Testis (tissue), 3 donors: ENCODE measurements around the gene DGLUCY. TPM values are rescaled to one million over a fixed set of nuclear protein-coding genes. Genes with fewer than 3 reads are reported as not detected.

ENCODE experiments used
- DNase-seq: peaks from one replicate; pipeline ENCODE4 v3.0.0-alpha.2; 2019
- H3K27ac ChIP-seq, 2 donors: fragments of 200-600 bp; sonication (generic); one replicate each; pipeline ENCODE4 v1.5.1; 2019
- H3K27me3 ChIP-seq: fragments of 200-600 bp; sonication (generic); one replicate; pipeline ENCODE4 v1.5.1; 2019
- H3K36me3 ChIP-seq: fragments of 200-600 bp; sonication (generic); one replicate; pipeline ENCODE4 v1.5.1; 2017; ENCODE audit warnings: low read depth; ENCODE audit errors: missing control alignments
- H3K4me1 ChIP-seq: fragments of 200-600 bp; sonication (generic); one replicate; pipeline ENCODE4 v1.5.1; 2019
- H3K4me3 ChIP-seq, 2 donors: fragments of 200-600 bp; sonication (generic); one replicate each; pipeline ENCODE4 v1.5.1; 2017 to 2019
- H3K9me3 ChIP-seq: fragments of 200-600 bp; sonication (generic); one replicate; pipeline ENCODE4 v1.5.1; 2017
- CTCF ChIP-seq, 3 experiments: fragments of 450-650 bp in 2 of 3; fragments of 200-600 bp in 1 of 3; sonication (generic) in 1 of 3; IDR thresholded peaks; one replicate each; pipeline ENCODE4 v1.5.1; 2016 to 2019; ENCODE audit warnings: antibody characterized with exemption in 3 of 3, mild to moderate bottlenecking in 2 of 3, moderate library complexity in 1 of 3
- POLR2A ChIP-seq: fragments of 450-650 bp; IDR thresholded peaks from one replicate; pipeline ENCODE4 v1.6.1; 2017; ENCODE audit warnings: antibody characterized with exemption, mild to moderate bottlenecking, moderate library complexity
- WGBS, 2 donors: methylation state at CpG; one replicate each; pipeline ENCODE4 v1.1.5; 2018; 5-methylcytosine and 5-hydroxymethylcytosine counted together
- intact Hi-C: fragments of 100-400 bp; cut with DNase I; formaldehyde crosslinking; loops from one replicate; pipeline ENCODE4 v1.15.1; 2023; ENCODE audit warnings: low total_unique reads
- polyA plus RNA-seq: library from polyadenylated mRNA; stranded (reverse); fragments of 350-450 nt; fragmentation: Illumina TruSeq; extraction: RNeasy Lipid Tissue Mini Kit (QIAGEN cat#74804); gene quantifications from one replicate; pipeline ENCODE4 v1.2.3, GENCODE V29; 2014; ENCODE audit warnings: low read depth, low replicate concordance; ENCODE audit not compliant: insufficient read depth
- total RNA-seq, 2 donors: library from RNA; depleted of rRNA; stranded (reverse); fragments of >200 nt; gene quantifications; one replicate each; pipeline ENCODE4 v1.2.3, GENCODE V29; 2016

DGLUCY gene
- total and polyA plus RNA-seq, 3 donors from 2014 or later: 77.5 to 161 (median 145) TPM

DNA sequence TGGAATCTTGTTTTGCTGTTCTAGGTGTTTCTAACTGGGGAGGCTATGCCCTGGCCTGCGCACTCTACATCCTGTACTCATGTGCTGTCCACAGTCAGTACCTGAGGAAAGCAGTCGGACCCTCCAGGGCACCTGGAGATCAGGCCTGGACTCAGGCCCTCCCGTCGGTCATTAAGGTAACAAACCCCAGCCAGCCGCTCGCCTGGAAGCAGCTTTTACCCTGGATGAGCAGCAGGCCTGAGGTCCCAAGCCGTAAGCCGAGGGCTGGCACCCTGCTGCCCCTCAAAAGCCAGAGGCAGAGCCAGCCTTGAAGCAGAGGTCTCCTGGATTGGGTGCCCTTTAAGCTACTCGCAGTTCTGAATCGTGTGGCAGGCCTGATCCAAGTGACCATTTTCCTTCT lies 101.5 kb downstream of the DGLUCY start:
- WGBS, 2 donors: 89 to 95% methylated on average over 9 to 10 of the region's 10 CpGs
- no peaks in the 10 kb centered on the region for H3K36me3 ChIP-seq
- DNase-seq: no peak
- H3K27ac ChIP-seq: no peak overlapping the region
- H3K27me3 ChIP-seq: no peaks in the 10 kb centered on the region
- H3K9me3 ChIP-seq: no peaks in the 10 kb centered on the region
- TF ChIP-seq CTCF (IDR thresholded peaks at IDR 0.05): no peak
- TF ChIP-seq POLR2A: no peak
- H3K4me1 ChIP-seq: peaks cover 5% of the 10 kb centered on the region
- no peak overlapping the region for H3K4me3 ChIP-seq
- intact Hi-C loops: no loop called here

GRCh38 chr14:91216731-91217226 lies 102.9 kb downstream of the DGLUCY start:
- Histone ChIP-seq H3K36me3 (no peaks in the 10 kb centered on the region), H3K9me3 (no peaks in the 10 kb centered on the region), H3K4me3 (no peak overlapping the region), H3K4me1 (peaks cover 5% of the 10 kb centered on the region), H3K27me3 (no peaks in the 10 kb centered on the region), H3K27ac (no peak overlapping the region)
- intact Hi-C loops: no loop called here
- no peak for TF ChIP-seq POLR2A
- no peak for TF ChIP-seq CTCF (IDR thresholded peaks at IDR 0.05)
- WGBS, 2 donors: 91 to 93% methylated on average over 11 to 13 of the region's 13 CpGs
- no peak for DNase-seq

DNA sequence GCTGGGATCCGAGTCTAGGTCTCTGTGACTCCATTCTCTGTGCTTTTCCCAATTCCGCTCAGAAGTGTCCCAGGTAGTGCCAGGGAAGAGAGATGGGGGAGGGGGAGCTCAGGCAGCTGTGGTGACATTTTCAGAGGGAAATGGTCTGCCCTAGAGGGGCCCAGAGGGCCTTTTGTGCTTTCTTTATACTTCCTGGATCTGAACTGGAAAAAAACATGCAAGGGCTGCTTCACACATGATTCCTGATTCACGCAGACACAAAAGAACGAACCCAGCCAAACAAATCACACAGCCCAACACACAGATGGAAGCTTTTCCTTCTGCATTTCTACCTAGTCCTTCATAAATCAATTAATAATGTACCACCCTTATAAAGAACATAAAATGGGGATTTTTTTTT lies 104.1 kb downstream of the DGLUCY start:
- TF ChIP-seq POLR2A: no peak
- TF ChIP-seq CTCF (IDR thresholded peaks at IDR 0.05): no peak
- Histone ChIP-seq H3K36me3 (no peaks in the 10 kb centered on the region), H3K9me3 (no peaks in the 10 kb centered on the region), H3K27me3 (no peaks in the 10 kb centered on the region), H3K27ac (no peak overlapping the region), H3K4me1 (peaks cover 5% of the 10 kb centered on the region), H3K4me3 (no peak overlapping the region)
- 84 to 93% methylated on average over 4 of the region's 4 CpGs for WGBS, 2 donors
- no peak for DNase-seq
- intact Hi-C loops: no loop called here

DNA sequence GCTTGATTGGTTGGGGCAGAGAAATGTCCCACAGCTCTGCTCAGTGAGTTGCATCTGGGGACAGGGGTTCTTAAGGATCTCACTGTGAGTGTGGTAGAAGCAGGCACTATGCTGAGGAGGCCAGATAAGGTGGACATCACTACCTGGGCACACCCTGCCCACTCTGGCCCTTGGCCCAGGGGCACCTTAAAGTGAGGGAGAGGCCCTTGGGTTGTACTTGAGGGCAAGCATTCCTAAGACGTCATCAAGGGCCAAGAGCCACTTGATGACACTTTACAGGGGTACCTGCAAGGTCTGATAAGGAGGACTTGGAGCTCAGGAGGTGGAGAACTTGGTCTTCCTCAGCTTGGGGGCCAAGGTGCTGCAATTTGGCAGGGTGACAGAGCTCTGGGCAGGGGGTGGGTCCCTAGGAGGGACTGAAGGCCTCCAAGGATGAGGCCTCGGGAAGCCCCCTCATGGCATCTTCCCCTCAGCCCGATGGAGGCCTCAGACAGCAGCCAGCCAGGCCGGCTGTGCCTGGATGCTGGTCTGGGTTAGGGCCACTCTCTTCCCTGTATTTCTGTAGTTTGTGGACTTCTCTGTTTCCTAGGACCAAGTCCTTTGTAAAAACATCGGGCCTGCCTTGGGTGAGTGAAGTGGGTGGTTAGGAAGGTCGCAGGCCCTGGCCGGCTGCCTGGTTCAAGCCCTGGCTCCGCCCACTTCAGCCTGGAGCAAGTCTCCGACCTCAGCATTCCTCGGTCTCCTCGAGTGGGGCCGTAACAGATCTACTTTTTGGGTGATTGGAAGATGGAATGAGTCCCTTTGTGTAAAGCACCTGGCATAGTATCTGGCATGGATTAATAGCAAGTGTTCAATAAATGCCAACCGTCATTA lies 105.9 kb downstream of the DGLUCY start:
- DNase-seq: no peak
- no peak for TF ChIP-seq POLR2A
- no peak for TF ChIP-seq CTCF (IDR thresholded peaks at IDR 0.05)
- H3K4me1 ChIP-seq: peaks cover 5% of the 10 kb centered on the region
- 62 to 63% methylated on average over 13 of the region's 13 CpGs for WGBS, 2 donors
- intact Hi-C loops: no loop called here
- H3K4me3 ChIP-seq: no peak overlapping the region
- no peaks in the 10 kb centered on the region for H3K9me3 ChIP-seq
- H3K27me3 ChIP-seq: no peaks in the 10 kb centered on the region
- no peaks in the 10 kb centered on the region for H3K36me3 ChIP-seq
- H3K27ac ChIP-seq: no peak overlapping the region
